DOHH2 (cell line): Measurements from ENCODE around the gene LLGL1.

Experiments used
- H3F3A ChIP-seq: fragments of 200-600 bp; sonication (generic), shearing (Covaris generic); 2 replicates; pipeline ENCODE4 v1.6.0; 2016; ENCODE audit warnings: antibody characterized with exemption, mild to moderate bottlenecking; ENCODE audit not compliant: control insufficient read depth, insufficient read depth
- H3K27ac ChIP-seq: fragments of 200-600 bp; sonication (generic); 2 replicates; pipeline ENCODE4 v1.5.1; 2014; ENCODE audit warnings: low read depth, mild to moderate bottlenecking, low read length, moderate library complexity
- H3K27me3 ChIP-seq: fragments of 200-600 bp; sonication (generic); 2 replicates; pipeline ENCODE4 v1.6.1; 2014; ENCODE audit warnings: mild to moderate bottlenecking, low read length, mixed read lengths; ENCODE audit not compliant: control insufficient read depth
- H3K36me3 ChIP-seq: fragments of 200-600 bp; sonication (generic); 2 replicates; pipeline ENCODE4 v1.6.1; 2014; ENCODE audit warnings: mild to moderate bottlenecking, low read length, moderate library complexity, mixed read lengths; ENCODE audit not compliant: control insufficient read depth
- H3K4me1 ChIP-seq: fragments of 200-600 bp; sonication (generic); 2 replicates; pipeline ENCODE4 v1.6.1; 2014; ENCODE audit warnings: mild to moderate bottlenecking, low read length, mixed read lengths; ENCODE audit not compliant: control insufficient read depth
- H3K4me2 ChIP-seq: fragments of 200-600 bp; sonication (generic); 2 replicates; pipeline ENCODE4 v1.6.0; 2014; ENCODE audit warnings: mild to moderate bottlenecking, low read length, moderate library complexity
- H3K4me3 ChIP-seq: fragments of 200-600 bp; sonication (generic); 2 replicates; pipeline ENCODE4 v1.5.1; 2014; ENCODE audit warnings: mild to moderate bottlenecking, low read length, mixed read lengths
- H3K79me2 ChIP-seq: fragments of 200-600 bp; sonication (generic); 2 replicates; pipeline ENCODE4 v1.6.1; 2014; ENCODE audit warnings: mild to moderate bottlenecking, low read length, mixed read lengths; ENCODE audit not compliant: control insufficient read depth
- H3K9me2 ChIP-seq: fragments of 200-600 bp; sonication (generic); replicated peaks from 2 replicates; pipeline ENCODE4 v1.6.1; 2014; ENCODE audit warnings: mild to moderate bottlenecking, low read length, mixed read lengths; ENCODE audit not compliant: control insufficient read depth
- H3K9me3 ChIP-seq: fragments of 200-600 bp; sonication (generic); 2 replicates; pipeline ENCODE4 v1.6.1; 2014; ENCODE audit warnings: antibody characterized with exemption, low read length, mixed read lengths; ENCODE audit not compliant: control insufficient read depth, insufficient read depth
- H4K20me1 ChIP-seq: fragments of 200-600 bp; sonication (generic); 2 replicates; pipeline ENCODE4 v1.6.0; 2014; ENCODE audit warnings: low read depth, mild to moderate bottlenecking, antibody characterized with exemption, low read length, moderate library complexity; ENCODE audit not compliant: control insufficient read depth, insufficient read depth
- CTCF ChIP-seq: fragments of 200-600 bp; sonication (generic); IDR thresholded peaks from one replicate; pipeline ENCODE4 v1.5.1; 2014; ENCODE audit warnings: antibody characterized with exemption, mild to moderate bottlenecking, low read depth, low read length; ENCODE audit not compliant: poor library complexity, severe bottlenecking
- EZH2phosphoT487 ChIP-seq: fragments of 200-600 bp; sonication (generic); IDR thresholded peaks from 2 replicates; pipeline ENCODE4 v1.6.1; 2017; ENCODE audit warnings: borderline replicate concordance, mild to moderate bottlenecking, antibody characterized with exemption, low read length, moderate library complexity, mixed read lengths

The LLGL1 gene

DNA sequence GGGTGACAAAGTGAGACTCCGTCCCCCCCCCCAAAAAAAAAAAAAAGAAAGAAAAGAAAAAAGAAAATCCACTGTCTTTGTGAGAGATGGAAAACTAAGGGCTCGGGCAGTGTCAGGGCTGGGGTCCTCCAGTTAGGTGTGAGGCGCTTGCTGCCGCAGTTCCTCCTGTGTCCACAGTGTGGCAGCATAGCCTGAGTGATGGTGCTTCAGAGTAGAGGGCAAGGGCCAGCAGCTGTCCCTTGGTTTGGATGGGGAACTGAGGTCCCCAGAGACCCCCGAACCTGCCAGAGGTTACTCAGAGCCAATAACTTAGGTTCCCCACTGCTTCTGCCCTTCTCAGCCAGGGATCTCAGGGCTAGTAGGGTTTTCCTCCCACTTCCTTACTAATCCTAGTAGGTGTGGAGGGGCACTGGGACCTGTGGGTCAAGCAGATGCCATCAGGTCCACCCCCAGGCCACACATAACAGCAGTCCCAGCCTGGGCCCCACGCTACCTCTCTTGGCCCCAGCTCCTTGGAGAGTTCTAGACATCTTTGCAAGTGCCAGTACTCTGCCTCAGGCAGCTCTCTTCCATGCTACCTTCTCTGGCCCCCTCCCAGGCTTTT lies 7.9 kb upstream of the LLGL1 start:
- Histone ChIP-seq H3F3A (peaks cover 3% of the 10 kb centered on the region; the same call in 1 of the 2 replicates), H3K9me3 (no peaks in the 10 kb centered on the region), H4K20me1 (no peaks in the 10 kb centered on the region), H3K27ac (no peak overlapping the region), H3K27me3 (no peaks in the 10 kb centered on the region), H3K4me2 (no peak overlapping the region), H3K36me3 (no peaks in the 10 kb centered on the region), H3K4me1 (no peaks in the 10 kb centered on the region), H3K79me2 (no peaks in the 10 kb centered on the region), H3K4me3 (no peak overlapping the region), H3K9me2 (no peaks in the 10 kb centered on the region)
- TF ChIP-seq EZH2phosphoT487 (no peak), CTCF (peak; percentile 85)

DNA sequence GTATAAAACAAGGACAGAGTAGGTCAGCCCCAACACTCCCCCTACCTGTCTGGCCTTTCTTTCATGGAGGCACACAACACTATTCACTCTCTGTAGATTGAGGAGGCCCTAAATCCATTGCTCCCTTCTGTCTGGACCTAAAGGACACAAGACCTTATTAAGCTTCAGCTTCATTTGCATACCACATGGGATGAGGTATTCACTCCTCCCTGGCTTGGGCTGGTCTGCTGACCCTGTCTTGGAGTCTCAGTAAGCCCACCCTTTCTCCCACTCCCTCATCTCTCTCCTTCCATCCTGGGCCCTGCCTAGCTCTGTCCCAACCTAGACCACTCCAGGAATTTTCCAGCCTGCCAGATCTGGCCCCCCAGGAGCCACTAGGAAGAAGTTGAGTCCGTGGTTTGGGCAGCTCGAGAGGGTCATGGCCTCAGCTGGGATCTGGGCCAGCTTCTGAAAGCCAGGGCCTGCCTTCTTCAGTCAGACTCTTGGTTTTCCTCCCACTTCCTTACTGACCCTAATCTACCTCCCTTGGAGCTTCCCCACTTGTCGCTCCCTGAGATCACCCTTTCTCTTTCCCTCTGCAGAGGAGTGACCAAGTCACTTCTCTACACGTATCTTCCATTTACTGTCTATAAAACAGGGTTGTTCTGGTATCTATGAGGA lies 6.5 kb upstream of the LLGL1 start:
- Histone ChIP-seq H3K9me2 (no peaks in the 10 kb centered on the region), H3K4me3 (no peak overlapping the region), H3K79me2 (no peaks in the 10 kb centered on the region), H4K20me1 (no peaks in the 10 kb centered on the region), H3K4me1 (no peaks in the 10 kb centered on the region), H3F3A (peaks cover 3% of the 10 kb centered on the region; the same call in 1 of the 2 replicates), H3K4me2 (no peak overlapping the region), H3K27me3 (no peaks in the 10 kb centered on the region), H3K36me3 (no peaks in the 10 kb centered on the region), H3K9me3 (no peaks in the 10 kb centered on the region), H3K27ac (no peak overlapping the region)
- TF ChIP-seq EZH2phosphoT487 (no peak), CTCF (no peak)

- no peaks in the 10 kb centered on the region for H3K36me3 ChIP-seq
- H3K9me2 ChIP-seq: no peaks in the 10 kb centered on the region
- H4K20me1 ChIP-seq: no peaks in the 10 kb centered on the region
- H3F3A ChIP-seq: no peaks in the 10 kb centered on the region
- no peaks in the 10 kb centered on the region for H3K27me3 ChIP-seq
- H3K4me1 ChIP-seq: peaks cover 14% of the 10 kb centered on the region
- no peak overlapping the region for H3K4me3 ChIP-seq
- no peaks in the 10 kb centered on the region for H3K9me3 ChIP-seq
- no peak overlapping the region for H3K4me2 ChIP-seq
- TF ChIP-seq CTCF (no peak), EZH2phosphoT487 (no peak)
- no peak overlapping the region for H3K27ac ChIP-seq
- H3K79me2 ChIP-seq: peaks cover 8% of the 10 kb centered on the region
Measured at GRCh38 chr17:18224053-18224386, 1.4 kb upstream of the LLGL1 start.
